HG03442 (cell line): Measurements from ENCODE around the gene KLHDC9.

Experiments used
- ATAC-seq: cut with Tn5 transposase; IDR thresholded peaks from one replicate; pipeline ENCODE4 v1.9.1; 2021; ENCODE audit warnings: mild to moderate bottlenecking, moderate library complexity; ENCODE audit not compliant: unreplicated experiment

Gene KLHDC9

DNA sequence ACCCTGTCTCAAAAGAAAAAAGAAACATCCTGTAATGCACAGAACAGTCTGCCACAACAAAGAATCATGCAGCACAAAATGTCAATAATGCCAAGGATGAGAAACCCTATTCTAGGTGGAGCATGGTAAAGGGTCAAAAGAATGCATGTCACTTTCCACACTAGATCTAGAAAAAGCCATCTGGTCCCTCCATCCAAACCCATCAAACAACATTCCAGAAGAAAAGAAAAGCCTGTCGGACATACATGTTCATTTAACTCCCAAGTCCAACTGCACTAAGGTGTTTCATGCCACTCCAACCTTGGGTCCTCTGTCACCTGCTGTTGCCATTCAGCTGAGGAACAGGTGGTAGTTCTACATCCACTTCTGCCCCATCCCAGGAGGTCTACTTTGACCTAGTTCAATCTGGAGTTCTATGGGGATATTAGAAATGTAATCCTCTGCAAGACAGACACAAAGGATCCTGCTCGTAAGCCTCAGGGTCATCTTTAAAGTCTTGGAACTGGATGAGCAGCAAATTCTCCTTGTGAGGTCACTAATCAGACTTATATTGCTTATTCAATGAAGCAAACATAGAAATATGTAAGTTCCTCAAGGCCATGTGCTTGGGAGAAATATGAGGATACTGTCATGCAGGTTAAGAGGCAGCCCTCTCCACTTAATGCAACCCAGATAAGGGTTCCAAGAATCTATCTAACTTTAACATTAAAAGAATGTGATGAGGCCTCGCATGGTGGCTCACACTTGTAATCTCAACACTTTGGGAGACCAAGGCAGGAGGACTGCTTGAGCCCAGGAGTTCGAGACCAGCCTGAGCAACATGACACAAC, 30.6 kb downstream of the KLHDC9 start:
- no peak for ATAC-seq

- ATAC-seq = no peak
Measured at GRCh38 chr1:161130266-161130665, 32.1 kb downstream of the KLHDC9 start.

DNA sequence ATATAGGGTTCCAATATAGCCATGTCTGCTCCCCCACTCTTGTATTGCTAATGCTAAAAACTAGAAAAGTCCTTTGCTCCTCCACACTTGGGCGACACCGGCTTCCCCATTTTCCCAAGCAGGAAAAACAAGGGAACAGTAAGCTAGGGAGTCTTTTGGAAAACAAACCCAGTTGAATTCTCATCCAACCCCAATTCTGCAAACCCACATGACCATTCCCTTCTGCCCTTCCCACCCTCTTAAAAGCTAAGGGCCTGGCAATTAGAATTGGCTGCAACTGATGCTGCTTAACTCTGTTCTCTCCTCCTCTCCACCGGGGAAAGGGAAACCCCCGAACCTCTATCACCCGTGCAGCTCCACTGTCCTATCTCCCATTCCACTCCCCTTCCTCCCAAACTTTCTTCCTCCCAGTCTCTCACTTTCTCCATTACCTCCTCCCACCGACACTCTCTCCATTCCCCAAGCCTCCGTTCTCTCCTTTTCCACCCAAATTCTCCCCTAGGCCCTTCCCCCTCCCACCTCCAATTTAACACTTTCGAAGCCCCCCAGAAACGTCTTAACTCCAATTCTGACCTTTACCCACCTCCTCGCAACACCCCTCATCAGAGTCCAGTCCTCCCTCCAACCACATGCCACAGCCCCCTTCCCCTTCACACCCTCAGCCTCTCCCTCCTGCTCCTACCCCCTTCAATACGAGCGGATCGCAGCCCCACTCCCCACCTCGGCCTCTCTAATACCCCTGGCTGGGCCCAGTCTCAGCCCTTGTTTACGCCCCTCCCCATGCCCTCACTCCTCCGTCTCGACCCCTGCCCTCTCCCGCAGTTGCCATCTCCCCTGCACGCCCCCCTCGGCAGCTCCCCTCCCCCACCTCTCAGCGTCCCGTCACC, 33.6 kb downstream of the KLHDC9 start:
- ATAC-seq = no peak

GRCh38 chr1:161132410-161133219, 34.5 kb downstream of the KLHDC9 start, which contains the start of gene DEDD:
TSS of gene DEDD (minus strand) at chr1:161132667. CDS start at chr1:161124462, 8,205 bp downstream.
- peak; percentile 96 for ATAC-seq

DNA sequence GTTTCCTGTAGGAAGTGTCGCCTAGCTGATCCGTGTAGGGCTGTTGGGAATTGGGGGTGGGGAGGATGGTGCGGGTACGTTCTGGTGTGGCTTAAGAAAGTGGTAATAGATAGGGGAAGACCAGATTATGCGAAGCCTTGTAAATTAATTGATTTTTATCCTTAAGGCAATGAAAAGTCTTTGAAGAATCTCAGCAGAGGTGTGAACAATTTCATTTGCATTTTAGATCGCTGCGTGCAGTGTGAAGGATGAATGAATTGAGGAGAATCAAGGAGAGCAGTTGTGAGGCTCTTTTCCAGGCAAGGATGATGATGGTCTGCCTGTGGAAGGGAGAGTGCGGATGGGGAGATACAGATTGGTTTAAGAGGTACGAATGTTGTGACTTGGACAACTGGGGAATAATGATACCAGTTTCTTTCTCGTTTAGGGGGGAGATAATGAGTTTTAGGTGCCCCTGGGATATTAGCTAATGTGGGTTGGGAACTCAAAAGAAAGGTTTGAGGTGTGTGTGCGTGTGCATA, 35.1 kb downstream of the KLHDC9 start:
- ATAC-seq = no peak

DNA sequence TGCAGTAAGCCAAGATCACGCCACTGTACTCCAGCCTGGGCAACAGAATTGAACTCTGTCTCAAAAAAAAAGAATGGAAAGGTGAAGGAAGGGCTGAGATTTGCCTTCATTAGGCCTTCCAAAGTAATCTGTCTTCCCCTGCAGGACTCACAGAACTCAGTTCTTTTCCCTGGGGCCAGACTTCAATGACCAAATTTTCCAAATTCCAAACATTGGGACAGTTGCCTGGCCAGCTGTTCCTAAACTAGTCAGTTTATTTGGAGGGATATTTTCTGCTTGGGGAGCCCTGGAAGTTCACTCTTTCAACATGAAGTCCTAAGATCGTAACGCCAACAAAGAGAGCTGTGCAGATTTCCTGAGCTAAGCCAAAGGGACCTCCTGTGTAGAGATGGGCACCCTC, 39.7 kb downstream of the KLHDC9 start:
- no peak for ATAC-seq

GRCh38 chr1:161138431-161138830, 40.3 kb downstream of the KLHDC9 start:
- no peak for ATAC-seq

GRCh38 chr1:161139766-161140165, 41.6 kb downstream of the KLHDC9 start:
- ATAC-seq = no peak

- ATAC-seq = no peak
Measured at GRCh38 chr1:161140755-161141400, 42.7 kb downstream of the KLHDC9 start.

DNA sequence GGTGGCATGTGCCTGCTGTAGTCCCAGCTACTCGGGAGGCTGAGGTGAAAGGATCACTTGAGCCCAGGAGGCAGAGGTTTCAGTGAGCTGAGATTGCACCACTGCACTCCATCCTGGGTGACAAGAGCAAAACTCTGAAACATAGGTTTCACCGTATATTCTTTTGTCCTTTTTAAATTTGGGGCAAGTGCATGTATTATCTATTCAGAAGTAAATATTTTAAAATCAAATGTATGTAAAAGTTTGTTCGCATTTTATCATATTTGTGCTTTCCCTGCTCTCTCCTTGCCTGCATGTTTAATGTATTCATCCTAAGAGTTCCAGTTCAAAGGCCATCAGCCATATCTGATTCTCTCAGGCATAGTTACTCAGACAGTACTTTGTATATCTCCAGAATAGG, 47.7 kb downstream of the KLHDC9 start:
- ATAC-seq = no peak
